A549 (cell line): ENCODE measurements around the gene PGLYRP3. TPM values are rescaled to one million over a fixed set of nuclear protein-coding genes. Genes with fewer than 3 reads are reported as not detected.

ENCODE experiments used
- ATAC-seq, 2 experiments: fragments of 200-7000 bp in 1 of 2; fragments of >200 bp in 1 of 2; cut with Nextera tagmentation in 1 of 2; cut with Tn5 transposase in 1 of 2; 3 replicates each; pipeline versions ENCODE4 v1.8.0 to v1.9.1; 2018 to 2020; ENCODE audit warnings: mild to moderate bottlenecking in 1 of 2, moderate library complexity in 1 of 2
- CTCF ChIA-PET: fragments of 300-600 bp; sonication (Branson Sonifier 250); formaldehyde crosslinking; extraction: SDS; loops from one replicate; lab custom pipeline; 2021; ENCODE audit warnings: antibody characterized with exemption, inconsistent platforms; lab: Yijun Ruan, JAX
- POLR2A ChIA-PET: fragments of 350-600 bp; formaldehyde crosslinking; extraction: SDS; loops from one replicate; lab custom pipeline; 2021; ENCODE audit warnings: antibody characterized with exemption, inconsistent platforms; lab: Yijun Ruan, JAX
- DNase-seq, 2 experiments: peaks; one replicate each; pipeline versions ENCODE4 v3.0.0 to v3.0.0-alpha.2; 2011 to 2016; ENCODE audit warnings: low read depth in 1 of 2, low spot score in 1 of 2
- FAIRE-seq: peaks from 2 replicates; lab custom pipeline; 2011; peaks lifted over from hg19 to GRCh38; lab: Jason Lieb, UNC
- H3K27ac ChIP-seq, 2 experiments: fragments of >200 bp; sonication (Bioruptor Twin); formaldehyde crosslinking; 3 replicates each; pipeline ENCODE4 v1.5.1; 2016 to 2017
- H3K4me1 ChIP-seq: fragments of >200 bp; sonication (Bioruptor Twin); formaldehyde crosslinking; 3 replicates; pipeline ENCODE4 v1.6.1; 2016
- H3K4me2 ChIP-seq: fragments of >200 bp; sonication (Bioruptor Twin); formaldehyde crosslinking; 3 replicates; pipeline ENCODE4 v1.6.1; 2016
- H3K4me3 ChIP-seq: fragments of >200 bp; sonication (Bioruptor Twin); formaldehyde crosslinking; 3 replicates; pipeline ENCODE4 v1.5.1; 2016
- H3K9me3 ChIP-seq: fragments of >200 bp; sonication (Bioruptor Twin); formaldehyde crosslinking; 3 replicates; pipeline ENCODE4 v1.6.1; 2016
- BHLHE40 ChIP-seq: IDR thresholded peaks from 2 replicates; pipeline ENCODE4 v1.6.1; 2012; ENCODE audit warnings: low read depth, low read length, inconsistent platforms
- CBX8 ChIP-seq: fragments of 200-600 bp; sonication (generic); IDR thresholded peaks from 2 replicates; pipeline ENCODE4 v1.6.1; 2016
- E2F6 ChIP-seq: IDR thresholded peaks from 2 replicates; pipeline ENCODE4 v1.6.1; 2012; ENCODE audit warnings: low read depth, borderline replicate concordance
- FOSB ChIP-seq: fragments of 250-450 bp; sonication (Bioruptor Pico); IDR thresholded peaks from 2 replicates; pipeline ENCODE4 v1.5.0; 2020; ENCODE audit warnings: mild to moderate bottlenecking, moderate library complexity
- HOXB13 ChIP-seq: fragments of 250-450 bp; sonication (Bioruptor Pico); IDR thresholded peaks from 2 replicates; pipeline ENCODE4 v1.5.0; 2020; ENCODE audit warnings: low read depth, mild to moderate bottlenecking, moderate library complexity
- HOXB5 ChIP-seq: fragments of 250-450 bp; sonication (Bioruptor Pico); IDR thresholded peaks from 2 replicates; pipeline ENCODE4 v1.5.0; 2020; ENCODE audit warnings: mild to moderate bottlenecking, moderate library complexity
- KDM5A ChIP-seq: fragments of 200-600 bp; sonication (generic); IDR thresholded peaks from 2 replicates; pipeline ENCODE4 v1.6.1; 2016; ENCODE audit warnings: antibody characterized with exemption, mild to moderate bottlenecking
- MAFK ChIP-seq: fragments of 450-650 bp; IDR thresholded peaks from 2 replicates; pipeline ENCODE4 v1.6.1; 2014; ENCODE audit not compliant: partially characterized antibody
- NPAS2 ChIP-seq: fragments of 250-450 bp; sonication (Bioruptor Pico); IDR thresholded peaks from 2 replicates; pipeline ENCODE4 v1.8.0; 2022; ENCODE audit warnings: mild to moderate bottlenecking, moderate library complexity, borderline replicate concordance
- NR3C1 ChIP-seq: fragments of >200 bp; sonication (Bioruptor Twin); formaldehyde crosslinking; IDR thresholded peaks from 3 replicates; pipeline ENCODE4 v1.6.1; 2017
- PBX3 ChIP-seq: IDR thresholded peaks from 2 replicates; pipeline ENCODE4 v1.6.1; 2012
- PHF8 ChIP-seq: fragments of 200-600 bp; sonication (generic); IDR thresholded peaks from 2 replicates; pipeline ENCODE4 v1.6.1; 2016; ENCODE audit warnings: low read depth, mild to moderate bottlenecking, antibody characterized with exemption, moderate library complexity, borderline replicate concordance
- RAD21 ChIP-seq, 2 experiments: fragments of >200 bp in 1 of 2; sonication (Bioruptor Twin) in 1 of 2; formaldehyde crosslinking in 1 of 2; IDR thresholded peaks in 1 of 2; conservative IDR thresholded peaks in 1 of 2; 2 replicates in 1 of 2; 3 replicates in 1 of 2; pipeline ENCODE4 v1.6.1; 2012 to 2018; ENCODE audit warnings: inconsistent platforms in 1 of 2
- RCOR1 ChIP-seq: fragments of 150-350 bp; IDR thresholded peaks from 2 replicates; pipeline ENCODE4 v1.6.1; 2014; ENCODE audit warnings: antibody characterized with exemption, low read length, low read depth
- RFX5 ChIP-seq: fragments of 450-650 bp; IDR thresholded peaks from 2 replicates; pipeline ENCODE4 v1.7.1; 2014; ENCODE audit warnings: antibody characterized with exemption, mild to moderate bottlenecking, moderate library complexity
- RNF2 ChIP-seq: fragments of 200-600 bp; sonication (generic); IDR thresholded peaks from 2 replicates; pipeline ENCODE4 v1.6.1; 2016; ENCODE audit warnings: low read depth, mild to moderate bottlenecking, antibody characterized with exemption, moderate library complexity, borderline replicate concordance
- SREBF2 ChIP-seq: fragments of 450-650 bp; IDR thresholded peaks from 2 replicates; pipeline ENCODE4 v1.6.1; 2014; ENCODE audit warnings: mild to moderate bottlenecking, moderate library complexity
- TFCP2L1 ChIP-seq: fragments of 250-450 bp; sonication (Bioruptor Pico); IDR thresholded peaks from 2 replicates; pipeline ENCODE4 v1.5.0; 2021; ENCODE audit warnings: mild to moderate bottlenecking
- WGBS: methylation state at CpG from one replicate; pipeline ENCODE4 v1.1.6; 2017; ENCODE audit errors: missing lambda C conversion rate; 5-methylcytosine and 5-hydroxymethylcytosine counted together
- polyA minus RNA-seq: library from RNA; depleted of rRNA, polyadenylated mRNA; stranded (reverse); fragments of >200 nt; gene quantifications from 2 replicates; pipeline ENCODE4 v1.2.3, GENCODE V29; 2011; rRNA and poly(A)+ RNA removed
- polyA plus RNA-seq, 4 experiments: library from polyadenylated mRNA; depleted of rRNA in 3 of 4; stranded (reverse); fragments of >200 nt; fragmentation: RNase III in 1 of 4; extraction: RNeasy Plus Mini Kit Qiagen cat#74134 plus additional on column Dnase treatment in 1 of 4; gene quantifications; 2 replicates in 3 of 4; 3 replicates in 1 of 4; pipeline ENCODE4 v1.2.3, GENCODE V29; 2011 to 2017
- TF ChIP-seq, protein P1 (sequence below): fragments of 200-600 bp; sonication (generic); IDR thresholded peaks from 2 replicates; pipeline ENCODE4 v1.6.1; 2016; ENCODE audit warnings: antibody characterized with exemption, mild to moderate bottlenecking, moderate library complexity
- TF ChIP-seq, protein P2 (sequence below): fragments of 450-650 bp; IDR thresholded peaks from 2 replicates; pipeline ENCODE4 v1.6.1; 2014; ENCODE audit warnings: antibody characterized with exemption
- TF ChIP-seq, protein P3 (sequence below): fragments of >200 bp; sonication (Bioruptor Twin); formaldehyde crosslinking; IDR thresholded peaks from 3 replicates; pipeline ENCODE4 v1.6.1; 2016

PGLYRP3 gene, protein sequence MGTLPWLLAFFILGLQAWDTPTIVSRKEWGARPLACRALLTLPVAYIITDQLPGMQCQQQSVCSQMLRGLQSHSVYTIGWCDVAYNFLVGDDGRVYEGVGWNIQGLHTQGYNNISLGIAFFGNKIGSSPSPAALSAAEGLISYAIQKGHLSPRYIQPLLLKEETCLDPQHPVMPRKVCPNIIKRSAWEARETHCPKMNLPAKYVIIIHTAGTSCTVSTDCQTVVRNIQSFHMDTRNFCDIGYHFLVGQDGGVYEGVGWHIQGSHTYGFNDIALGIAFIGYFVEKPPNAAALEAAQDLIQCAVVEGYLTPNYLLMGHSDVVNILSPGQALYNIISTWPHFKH
- polyA plus RNA-seq (2011; rRNA removed) (not detected in 2 replicates), polyA plus RNA-seq (2017; fragmentation: RNase III; extraction: RNeasy Plus Mini Kit Qiagen cat#74134 plus additional on column Dnase treatment) (not detected in 3 replicates), polyA minus RNA-seq (not detected in 2 replicates)
- not detected in 2 replicates for polyA plus RNA-seq (2012; cell fraction: cytosol; rRNA removed)
- polyA plus RNA-seq (2012; cell fraction: nucleus; rRNA removed) = not detected in 2 replicates

GRCh38 chr1:153312570-153313186, at the start of gene PGLYRP3:
Gene PGLYRP3 (minus strand): TSS chr1:153312952. CDS start chr1:153310665, 2,287 bp downstream.
- ATAC-seq = peak; percentile 56 to 65; a peak in 5 of 6 replicates
- no peak for FAIRE-seq
- no peak within 1 kb of the TSS for H3K4me3 ChIP-seq
- 24% methylated on average over 4 of the region's 4 CpGs for WGBS
- H3K9me3 ChIP-seq = no peaks in the 10 kb centered on the region
- peak in 1 of 2 experiments; percentile 9 for DNase-seq
- H3K4me1 ChIP-seq = no peaks in the 10 kb centered on the region
- ChIA-PET POLR2A (no interaction called here), CTCF (interaction anchor here (1.4 to 1.5 kb wide), 2 partner anchors 9 to 17 kb away, joined by 3 read pairs; no protein-coding TSS in a partner anchor)
- H3K27ac ChIP-seq = no peak within 1 kb of the TSS
- TF ChIP-seq MAFK (no peak), RAD21 (conservative IDR thresholded peaks at IDR 0.05 in 1 of 2, IDR thresholded peaks at IDR 0.05 in 1 of 2) (0 out of 5 replicates have a peak, but pooled peaks of 1 of the 2 experiments have one; percentile 11), FOSB (CRISPR knock-in tag) (no peak), HOXB5 (CRISPR knock-in tag) (no peak)
- no peak within 1 kb of the TSS for H3K4me2 ChIP-seq

GRCh38 chr1:153362187-153362775, 49.5 kb upstream of the PGLYRP3 start:
- WGBS = 24% methylated on average over 3 of the region's 3 CpGs
- ChIA-PET CTCF (interaction anchor here (0.6 to 7.7 kb wide), 7 partner anchors 10 to 741 kb away, joined by 3 to 70 read pairs (median 4); no protein-coding TSS in a partner anchor), POLR2A (no interaction called here)
- Histone ChIP-seq H3K9me3 (no peaks in the 10 kb centered on the region), H3K27ac (no peak overlapping the region), H3K4me2 (no peak overlapping the region), H3K4me3 (no peak overlapping the region), H3K4me1 (no peaks in the 10 kb centered on the region)
- ATAC-seq (no peak), FAIRE-seq (no peak), DNase-seq (no peak)
- TF ChIP-seq, protein P1, sequence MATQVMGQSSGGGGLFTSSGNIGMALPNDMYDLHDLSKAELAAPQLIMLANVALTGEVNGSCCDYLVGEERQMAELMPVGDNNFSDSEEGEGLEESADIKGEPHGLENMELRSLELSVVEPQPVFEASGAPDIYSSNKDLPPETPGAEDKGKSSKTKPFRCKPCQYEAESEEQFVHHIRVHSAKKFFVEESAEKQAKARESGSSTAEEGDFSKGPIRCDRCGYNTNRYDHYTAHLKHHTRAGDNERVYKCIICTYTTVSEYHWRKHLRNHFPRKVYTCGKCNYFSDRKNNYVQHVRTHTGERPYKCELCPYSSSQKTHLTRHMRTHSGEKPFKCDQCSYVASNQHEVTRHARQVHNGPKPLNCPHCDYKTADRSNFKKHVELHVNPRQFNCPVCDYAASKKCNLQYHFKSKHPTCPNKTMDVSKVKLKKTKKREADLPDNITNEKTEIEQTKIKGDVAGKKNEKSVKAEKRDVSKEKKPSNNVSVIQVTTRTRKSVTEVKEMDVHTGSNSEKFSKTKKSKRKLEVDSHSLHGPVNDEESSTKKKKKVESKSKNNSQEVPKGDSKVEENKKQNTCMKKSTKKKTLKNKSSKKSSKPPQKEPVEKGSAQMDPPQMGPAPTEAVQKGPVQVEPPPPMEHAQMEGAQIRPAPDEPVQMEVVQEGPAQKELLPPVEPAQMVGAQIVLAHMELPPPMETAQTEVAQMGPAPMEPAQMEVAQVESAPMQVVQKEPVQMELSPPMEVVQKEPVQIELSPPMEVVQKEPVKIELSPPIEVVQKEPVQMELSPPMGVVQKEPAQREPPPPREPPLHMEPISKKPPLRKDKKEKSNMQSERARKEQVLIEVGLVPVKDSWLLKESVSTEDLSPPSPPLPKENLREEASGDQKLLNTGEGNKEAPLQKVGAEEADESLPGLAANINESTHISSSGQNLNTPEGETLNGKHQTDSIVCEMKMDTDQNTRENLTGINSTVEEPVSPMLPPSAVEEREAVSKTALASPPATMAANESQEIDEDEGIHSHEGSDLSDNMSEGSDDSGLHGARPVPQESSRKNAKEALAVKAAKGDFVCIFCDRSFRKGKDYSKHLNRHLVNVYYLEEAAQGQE = no peak
- TF ChIP-seq PHF8 (no peak), HOXB5 (CRISPR knock-in tag) (no peak), PBX3 (no peak), BHLHE40 (no peak), NPAS2 (no peak)

GRCh38 chr1:153361480-153362109, 48.8 kb upstream of the PGLYRP3 start:
- H3K4me1 ChIP-seq = no peaks in the 10 kb centered on the region
- no peak overlapping the region for H3K4me3 ChIP-seq
- no peak for FAIRE-seq
- POLR2A ChIA-PET = no interaction called here
- no peak overlapping the region for H3K27ac ChIP-seq
- H3K9me3 ChIP-seq = no peaks in the 10 kb centered on the region
- no peak for DNase-seq
- 14% methylated on average over 4 of the region's 4 CpGs for WGBS
- H3K4me2 ChIP-seq = no peak overlapping the region
- no peak for ATAC-seq
- CTCF ChIA-PET = interaction anchor here (0.8 to 7.7 kb wide), 5 partner anchors 9 to 133 kb away, joined by 3 to 70 read pairs (median 7); no protein-coding TSS in a partner anchor
- TF ChIP-seq TFCP2L1 (CRISPR knock-in tag) = no peak
- TF ChIP-seq NR3C1 = no peak
- TF ChIP-seq RAD21 (conservative IDR thresholded peaks at IDR 0.05 in 1 of 2, IDR thresholded peaks at IDR 0.05 in 1 of 2) = no peak
- no peak for TF ChIP-seq CBX8
- TF ChIP-seq RFX5 = no peak
- TF ChIP-seq, protein P2, sequence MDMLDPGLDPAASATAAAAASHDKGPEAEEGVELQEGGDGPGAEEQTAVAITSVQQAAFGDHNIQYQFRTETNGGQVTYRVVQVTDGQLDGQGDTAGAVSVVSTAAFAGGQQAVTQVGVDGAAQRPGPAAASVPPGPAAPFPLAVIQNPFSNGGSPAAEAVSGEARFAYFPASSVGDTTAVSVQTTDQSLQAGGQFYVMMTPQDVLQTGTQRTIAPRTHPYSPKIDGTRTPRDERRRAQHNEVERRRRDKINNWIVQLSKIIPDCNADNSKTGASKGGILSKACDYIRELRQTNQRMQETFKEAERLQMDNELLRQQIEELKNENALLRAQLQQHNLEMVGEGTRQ = no peak
- TF ChIP-seq RCOR1 = no peak
- TF ChIP-seq SREBF2 = no peak
- TF ChIP-seq E2F6 = no peak
- TF ChIP-seq, protein P3, sequence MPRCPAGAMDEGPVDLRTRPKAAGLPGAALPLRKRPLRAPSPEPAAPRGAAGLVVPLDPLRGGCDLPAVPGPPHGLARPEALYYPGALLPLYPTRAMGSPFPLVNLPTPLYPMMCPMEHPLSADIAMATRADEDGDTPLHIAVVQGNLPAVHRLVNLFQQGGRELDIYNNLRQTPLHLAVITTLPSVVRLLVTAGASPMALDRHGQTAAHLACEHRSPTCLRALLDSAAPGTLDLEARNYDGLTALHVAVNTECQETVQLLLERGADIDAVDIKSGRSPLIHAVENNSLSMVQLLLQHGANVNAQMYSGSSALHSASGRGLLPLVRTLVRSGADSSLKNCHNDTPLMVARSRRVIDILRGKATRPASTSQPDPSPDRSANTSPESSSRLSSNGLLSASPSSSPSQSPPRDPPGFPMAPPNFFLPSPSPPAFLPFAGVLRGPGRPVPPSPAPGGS = no peak
- no peak for TF ChIP-seq RNF2
- TF ChIP-seq FOSB (CRISPR knock-in tag) = no peak
- TF ChIP-seq HOXB13 (CRISPR knock-in tag) = no peak
- no peak for TF ChIP-seq KDM5A
